ENCODE data around the gene SLIT3.
"Not testable (repeated sequence)": the region's sequence is repeated elsewhere in the genome, so short reads cannot be mapped to it uniquely, and the experiment has no call there.

Gene SLIT3

GRCh38 chr5:169219961-169220360 is 81.0 kb downstream of the SLIT3 start:
- no peak for DNase-seq

- DNase-seq, result no peak
Measured at GRCh38 chr5:169219351-169219750, 81.6 kb downstream of the SLIT3 start.

- DNase-seq, result no peak
Measured at GRCh38 chr5:169218861-169219260, 82.1 kb downstream of the SLIT3 start.

GRCh38 chr5:169218176-169218575 is 82.8 kb downstream of the SLIT3 start:
- no peak for DNase-seq

- DNase-seq, result no peak
Measured at GRCh38 chr5:169216866-169217265, 84.1 kb downstream of the SLIT3 start.

GRCh38 chr5:169213479-169213878 is 87.5 kb downstream of the SLIT3 start:
- no peak for DNase-seq

- not testable (repeated sequence) for DNase-seq
Measured at GRCh38 chr5:169211761-169212160, 89.2 kb downstream of the SLIT3 start.

GRCh38 chr5:169204788-169205400 is 96.0 kb downstream of the SLIT3 start:
- no peak for DNase-seq

- DNase-seq, result no peak
Measured at GRCh38 chr5:169202969-169203368, 98.0 kb downstream of the SLIT3 start.

GRCh38 chr5:169201597-169201996 is 99.3 kb downstream of the SLIT3 start:
- no peak for DNase-seq

- DNase-seq, result no peak
Measured at GRCh38 chr5:169200125-169200778, 100.7 kb downstream of the SLIT3 start.

GRCh38 chr5:169197343-169197742 is 103.6 kb downstream of the SLIT3 start:
- DNase-seq, result no peak

GRCh38 chr5:169196059-169196458 is 104.9 kb downstream of the SLIT3 start:
- no peak for DNase-seq

GRCh38 chr5:169195601-169196000 is 105.3 kb downstream of the SLIT3 start:
- no peak for DNase-seq

- no peak for DNase-seq
Measured at GRCh38 chr5:169192536-169192935, 108.4 kb downstream of the SLIT3 start.

- DNase-seq, result no peak
Measured at GRCh38 chr5:169190849-169191248, 110.1 kb downstream of the SLIT3 start.

GRCh38 chr5:169185626-169186025 is 115.3 kb downstream of the SLIT3 start:
- DNase-seq, result no peak

- no peak for DNase-seq
Measured at GRCh38 chr5:169183576-169183975, 117.4 kb downstream of the SLIT3 start.

- DNase-seq, result no peak
Measured at GRCh38 chr5:169182797-169183196, 118.1 kb downstream of the SLIT3 start.

GRCh38 chr5:169181814-169182213 is 119.1 kb downstream of the SLIT3 start:
- DNase-seq, result no peak

- no peak for DNase-seq
Measured at GRCh38 chr5:169178754-169179153, 122.2 kb downstream of the SLIT3 start.

- no peak for DNase-seq
Measured at GRCh38 chr5:169178274-169178673, 122.7 kb downstream of the SLIT3 start.

- DNase-seq, result no peak
Measured at GRCh38 chr5:169176709-169177694, 123.9 kb downstream of the SLIT3 start.

Measured in right kidney (tissue), 1 donor.